Suppressor macrophage (primary cell): ENCODE measurements around the gene GIMD1.
"Not testable (repeated sequence)": the region's sequence is repeated elsewhere in the genome, so short reads cannot be mapped to it uniquely, and the experiment has no call there.

Source experiments
- DNase-seq, 4 experiments: peaks; one replicate each; pipeline ENCODE4 v3.0.0-alpha.2; 2020 to 2022

GIMD1 gene

DNA sequence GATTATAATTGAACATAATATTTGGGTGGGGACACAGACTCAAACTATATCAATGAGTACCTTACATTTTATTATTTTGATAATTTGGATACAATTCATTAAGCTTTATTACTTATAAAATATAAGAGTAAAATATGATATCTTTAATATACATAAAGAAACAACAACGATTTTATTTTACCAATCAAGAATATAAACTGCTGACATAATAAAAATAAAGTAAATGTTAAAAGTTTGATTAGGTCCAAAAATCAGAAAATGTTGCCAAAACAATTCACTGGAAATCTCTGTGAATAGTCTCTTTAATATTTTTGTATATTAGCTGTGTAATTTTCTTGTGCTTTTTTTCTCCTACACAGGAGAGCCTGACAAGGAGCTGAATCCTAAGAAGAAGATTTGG lies 21.4 kb downstream of the GIMD1 start:
- DNase-seq, result no peak

DNA sequence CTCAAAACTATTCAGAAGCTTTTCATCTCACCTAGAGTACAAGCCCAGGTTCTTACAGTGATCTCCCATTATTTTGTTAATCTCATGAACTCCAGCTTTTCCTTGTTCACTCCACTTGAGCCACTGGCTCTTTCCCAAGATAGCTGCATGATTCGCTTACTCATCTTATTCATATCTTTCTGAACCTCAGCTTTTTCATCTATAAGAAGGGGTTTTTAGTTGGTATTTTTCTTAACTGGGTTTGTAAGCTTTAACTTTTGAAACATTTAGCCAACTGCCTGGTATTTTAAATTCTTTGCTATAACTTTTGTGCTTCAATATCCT lies 24.0 kb downstream of the GIMD1 start:
- DNase-seq, result no peak

DNA sequence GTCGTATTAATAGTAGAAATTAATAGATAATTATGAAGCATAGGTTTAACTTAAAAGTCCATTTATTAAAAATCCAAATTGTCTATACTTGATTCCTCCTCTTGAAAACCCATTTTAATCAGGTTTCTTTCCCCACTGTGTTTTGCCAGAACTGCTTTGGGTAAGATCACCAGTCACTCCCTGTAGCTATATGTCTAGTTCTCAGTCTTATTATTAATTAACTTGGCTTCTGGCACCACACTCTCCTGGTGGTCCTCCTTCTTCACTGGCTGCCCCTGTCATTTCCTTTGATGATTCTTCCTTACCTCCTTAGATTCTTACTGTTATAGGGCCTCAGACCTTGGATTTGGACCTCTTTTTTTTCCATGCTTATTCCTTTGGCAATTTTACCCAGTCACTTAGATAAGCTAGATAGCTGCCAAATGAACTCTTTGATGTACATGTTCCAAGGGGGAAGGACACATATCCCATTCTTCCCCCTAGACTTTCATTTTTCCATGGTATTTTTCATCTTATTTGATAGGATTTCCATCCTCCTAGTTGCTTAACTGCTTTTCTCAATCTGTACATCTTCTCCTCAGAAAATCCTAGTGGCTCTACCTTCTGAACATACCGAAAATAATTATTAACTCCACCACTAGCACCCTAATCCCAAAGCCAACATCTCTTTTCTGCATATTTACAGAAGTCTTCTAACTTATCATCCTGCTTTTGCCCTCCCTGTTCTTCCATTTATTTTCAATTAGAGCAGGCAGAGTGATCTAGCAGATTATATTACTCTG lies 24.5 kb downstream of the GIMD1 start:
- DNase-seq, result no peak

DNA sequence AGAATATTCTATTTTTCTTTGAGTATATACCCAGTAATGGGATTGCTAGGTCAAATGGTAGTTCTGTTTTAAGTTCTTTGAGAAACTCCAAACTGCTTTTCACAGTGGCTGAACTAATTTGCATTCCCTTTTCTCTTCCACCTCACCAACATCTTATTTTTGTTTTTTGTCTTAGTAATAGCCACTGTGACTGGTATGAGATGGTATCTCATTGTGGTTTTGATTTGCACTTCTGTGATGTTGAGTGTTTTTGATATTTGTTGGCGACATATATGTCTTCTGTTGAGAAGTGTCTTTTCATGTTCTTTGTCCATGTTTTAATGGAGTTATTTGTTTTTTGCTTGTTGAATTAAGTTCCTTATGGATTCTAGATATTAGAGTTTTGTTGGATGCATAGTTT lies 27.8 kb downstream of the GIMD1 start:
- DNase-seq, result no peak

DNA sequence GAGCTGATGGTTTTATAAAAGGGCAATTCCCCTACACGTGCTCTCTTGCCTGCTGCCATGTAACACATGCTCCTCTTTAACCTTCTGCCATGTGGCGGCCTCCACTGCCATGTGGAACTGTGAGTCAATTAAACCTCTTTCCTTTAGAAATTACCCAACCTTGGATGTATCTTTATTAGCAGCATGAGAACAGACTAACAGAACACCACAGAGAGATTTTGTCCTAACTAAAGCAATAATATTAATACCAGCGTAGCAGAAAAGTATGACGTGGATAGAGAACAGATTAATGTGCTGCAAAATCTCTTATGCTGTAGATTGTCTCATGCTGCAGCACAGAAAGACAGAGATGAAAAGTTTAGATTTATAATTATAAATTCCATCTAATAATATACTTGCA lies 29.1 kb downstream of the GIMD1 start:
- DNase-seq, result no peak

DNA sequence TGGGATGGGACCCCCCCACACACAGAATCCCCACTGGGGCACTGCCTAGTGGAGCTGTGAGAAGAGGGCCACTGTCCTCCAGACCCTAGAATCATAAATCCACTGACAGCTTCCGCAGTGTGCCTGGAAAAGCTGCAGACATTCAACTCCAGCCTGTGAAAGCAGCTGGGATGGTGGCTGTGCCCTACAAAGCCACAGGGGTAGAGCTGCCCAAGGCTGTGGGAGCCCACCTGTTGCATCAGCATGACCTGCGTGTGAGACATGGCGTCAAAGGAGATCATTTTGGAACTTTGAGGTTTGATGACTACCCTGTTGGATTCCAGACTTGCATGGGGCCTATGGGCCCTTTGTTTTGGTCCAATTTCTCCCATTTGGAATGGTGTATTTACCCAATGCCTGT lies 29.9 kb downstream of the GIMD1 start:
- no peak for DNase-seq

DNA sequence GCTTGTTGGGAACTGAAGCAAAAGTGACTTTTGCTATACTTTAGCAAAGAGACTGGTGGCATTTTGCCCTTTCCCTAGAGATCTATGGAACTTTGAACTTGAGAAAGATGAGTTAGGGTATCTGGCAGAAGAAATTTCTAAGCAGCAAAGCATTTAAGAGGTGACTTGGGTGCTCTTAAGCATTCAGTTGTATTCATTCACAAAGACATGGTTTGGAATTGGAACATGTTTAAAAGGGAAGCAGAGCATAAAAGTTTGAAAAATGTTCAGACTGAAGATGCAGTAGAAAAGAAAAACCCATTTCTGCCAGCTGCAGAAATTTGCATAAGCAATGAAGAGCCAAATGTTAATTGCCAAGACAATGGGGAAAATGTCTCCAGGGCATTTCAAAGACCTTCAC lies 30.7 kb downstream of the GIMD1 start:
- no peak for DNase-seq

DNA sequence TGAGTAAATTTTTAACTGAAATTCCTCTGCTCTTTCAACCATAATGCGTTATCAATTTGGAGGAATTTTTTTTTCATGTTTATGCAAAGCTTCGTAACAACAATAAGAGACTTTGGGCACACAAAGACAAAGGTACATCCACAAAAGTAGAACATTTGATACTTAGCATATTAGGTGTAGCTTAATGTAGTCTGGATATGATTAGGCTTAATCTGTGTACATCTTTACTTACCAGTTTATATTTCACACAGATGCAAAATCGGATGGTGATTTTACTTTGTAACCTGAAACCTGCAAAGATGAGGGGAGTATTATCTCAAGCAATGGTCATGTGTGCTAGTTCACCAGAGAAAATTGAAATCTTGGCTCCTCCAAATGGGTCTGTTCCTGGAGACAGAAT lies 32.0 kb downstream of the GIMD1 start:
- DNase-seq, result no peak

DNA sequence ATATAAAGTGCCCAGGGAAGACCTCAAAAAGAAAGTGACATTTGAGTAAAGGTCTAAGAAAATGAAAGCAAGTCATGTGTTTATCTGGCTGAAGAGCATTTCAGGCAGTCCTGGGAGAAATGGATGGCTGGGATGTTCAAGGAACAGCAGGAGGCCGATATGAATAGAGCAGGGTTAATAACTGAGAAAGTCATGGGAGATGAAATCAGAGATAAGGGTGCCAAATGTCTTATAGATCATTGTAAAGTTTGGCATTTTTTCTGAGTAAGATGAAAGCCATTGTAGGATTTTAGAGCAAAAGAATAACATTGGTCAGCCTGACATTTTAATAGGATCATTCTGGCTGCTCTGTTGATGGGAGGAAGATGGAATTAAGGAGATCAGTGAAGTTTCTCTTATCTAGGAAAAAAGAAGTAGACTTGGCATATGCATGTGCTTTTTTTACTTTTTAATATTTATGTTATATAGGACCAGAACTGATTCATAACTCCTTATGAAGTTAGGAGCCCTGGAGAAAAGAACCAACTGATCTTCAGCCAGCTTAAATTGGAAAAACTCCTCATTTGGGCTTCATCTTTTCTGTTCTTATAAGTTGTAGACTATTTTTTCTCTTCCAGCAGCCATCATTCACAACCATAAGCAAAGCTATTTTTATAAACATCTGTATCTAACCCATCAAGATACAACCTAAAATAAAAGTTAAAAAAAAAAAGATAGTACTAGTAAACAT lies 33.7 kb downstream of the GIMD1 start:
- no peak for DNase-seq

DNA sequence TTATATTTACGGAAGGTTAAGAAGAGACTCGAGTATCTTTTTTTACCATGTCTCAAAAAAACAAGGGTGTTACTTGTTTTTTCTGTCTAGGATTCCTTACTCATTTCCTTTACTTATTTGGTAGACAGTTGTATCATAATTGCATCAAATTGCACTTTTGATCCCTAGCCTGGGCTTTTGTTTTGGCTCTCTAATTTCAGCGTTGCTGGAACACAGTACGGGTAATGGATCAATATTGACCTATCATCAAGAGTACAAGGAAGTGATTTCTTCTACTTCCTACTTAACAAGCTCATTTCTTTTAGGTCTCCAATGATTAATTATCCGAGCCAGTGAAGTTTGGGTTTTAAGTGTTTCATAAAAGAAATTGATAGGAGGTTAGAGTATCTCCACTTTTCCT lies 35.4 kb downstream of the GIMD1 start:
- DNase-seq, result no peak

DNA sequence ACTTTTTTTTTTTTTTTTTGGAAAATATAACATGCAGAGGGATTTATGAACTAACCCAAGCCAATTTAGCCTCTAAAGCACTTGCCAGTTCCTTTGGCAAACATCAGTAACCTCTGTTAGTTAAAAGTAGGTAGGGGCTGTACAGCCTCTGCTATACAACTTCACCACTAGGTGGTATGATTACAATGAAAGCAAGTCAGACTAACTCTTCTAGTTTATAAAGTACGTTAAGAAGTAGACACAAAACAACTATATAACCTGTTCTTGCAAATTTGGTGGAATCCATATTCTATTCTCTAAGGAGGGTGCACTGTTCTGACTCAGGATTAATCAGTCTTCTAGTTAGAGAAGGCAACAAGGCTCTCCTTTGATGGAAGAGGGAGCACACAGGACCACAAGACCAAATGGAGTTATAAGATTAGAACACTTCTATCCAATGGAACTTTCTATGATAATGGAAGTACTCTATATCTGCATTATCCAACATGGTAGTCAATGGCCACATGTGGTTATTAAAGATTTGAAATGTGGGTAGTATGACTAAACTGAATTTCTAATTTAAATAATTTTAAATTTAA lies 39.4 kb downstream of the GIMD1 start:
- peak in 3 of 4 experiments; percentile 29 to 46 (median 31) for DNase-seq

DNA sequence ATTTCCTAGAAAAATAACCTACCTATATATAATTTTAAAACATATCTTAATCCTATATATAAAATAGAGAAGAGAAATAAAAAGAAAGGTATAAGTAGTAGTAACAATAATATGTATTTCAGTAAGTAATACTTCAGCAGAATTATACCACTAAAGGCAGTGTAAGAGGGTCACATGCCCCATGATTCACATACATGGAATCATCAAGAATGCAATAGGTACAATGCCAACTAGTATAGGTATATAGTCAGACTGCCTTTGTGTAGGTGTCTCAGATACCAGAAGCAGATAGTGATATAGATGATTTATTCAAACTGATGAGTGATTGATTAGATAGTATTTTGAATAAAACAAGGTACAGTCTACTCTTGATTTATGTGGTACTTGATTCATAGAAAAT lies 42.8 kb downstream of the GIMD1 start:
- DNase-seq, result no peak

DNA sequence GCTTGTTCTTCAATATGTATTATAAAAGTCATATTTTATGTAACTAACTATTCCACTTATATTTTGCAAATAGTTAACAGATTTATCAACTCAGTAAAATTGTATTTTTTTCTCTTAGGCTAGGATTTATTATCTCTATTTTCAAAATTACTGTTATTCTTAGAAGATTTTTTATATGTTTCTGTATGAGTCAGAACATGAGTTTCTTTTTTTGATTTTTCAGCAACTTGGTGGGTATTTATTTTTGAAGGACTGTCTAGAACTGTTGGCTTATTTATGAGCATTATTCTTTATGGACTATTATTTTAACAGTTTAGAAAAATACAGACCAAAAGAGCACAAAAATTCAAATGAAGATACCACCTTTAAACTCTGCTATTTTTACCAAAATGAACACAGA lies 45.5 kb downstream of the GIMD1 start:
- DNase-seq, result no peak

DNA sequence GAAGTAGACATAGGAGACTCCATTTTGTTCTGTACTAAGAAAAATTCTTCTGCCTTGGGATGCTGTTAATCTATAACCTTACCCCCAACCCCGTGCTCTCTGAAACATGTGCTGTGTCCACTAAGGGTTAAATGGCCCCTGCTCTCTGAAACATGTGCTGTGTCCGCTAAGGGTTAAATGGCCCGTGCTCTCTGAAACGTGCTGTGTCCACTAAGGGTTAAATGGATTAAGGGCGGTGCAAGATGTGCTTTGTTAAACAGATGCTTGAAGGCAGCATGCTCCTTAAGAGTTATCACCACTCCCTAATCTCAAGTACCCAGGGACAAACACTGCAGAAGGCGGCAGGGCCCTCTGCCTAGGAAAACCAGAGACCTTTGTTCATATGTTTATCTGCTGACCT lies 46.8 kb downstream of the GIMD1 start:
- not testable (repeated sequence) for DNase-seq

DNA sequence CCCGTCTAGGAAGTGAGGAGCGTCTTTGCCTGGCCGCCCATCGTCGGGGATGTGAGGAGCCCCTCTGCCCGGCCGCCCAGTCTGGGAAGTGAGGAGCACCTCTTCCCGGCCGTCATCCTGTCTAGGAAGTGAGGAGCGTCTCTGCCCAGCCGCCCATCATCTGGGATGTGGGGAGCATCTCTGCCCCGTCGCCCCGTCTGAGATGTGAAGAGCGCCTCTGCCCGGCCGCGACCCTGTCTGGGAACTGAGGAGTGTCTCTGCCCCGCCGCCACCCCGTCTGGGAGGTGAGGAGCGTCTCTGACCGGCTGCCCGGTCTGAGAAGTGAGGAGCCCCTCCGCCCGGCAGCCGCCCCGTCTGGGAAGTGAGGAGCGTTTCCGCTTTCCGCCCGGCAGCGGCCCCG lies 47.4 kb downstream of the GIMD1 start:
- not testable (repeated sequence) for DNase-seq

DNA sequence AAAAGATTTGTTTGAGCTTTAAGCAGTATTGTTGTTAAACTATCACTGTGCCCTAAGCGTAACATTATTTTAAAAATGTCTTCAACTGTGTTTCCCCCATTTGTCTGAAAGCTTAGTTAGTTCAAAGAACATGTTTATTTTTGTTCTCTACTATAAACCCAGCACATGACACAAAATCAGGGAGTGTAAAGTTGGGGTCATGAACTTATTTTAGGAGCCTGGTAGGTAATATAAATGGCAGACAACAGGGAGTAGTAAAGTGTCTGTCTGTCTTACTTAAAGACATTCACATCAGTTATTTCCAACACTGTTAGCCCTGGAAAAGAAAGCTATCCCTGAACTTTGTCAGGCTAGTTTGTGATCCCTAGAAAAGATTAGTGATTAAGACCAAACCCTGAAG lies 48.3 kb downstream of the GIMD1 start:
- no peak for DNase-seq

DNA sequence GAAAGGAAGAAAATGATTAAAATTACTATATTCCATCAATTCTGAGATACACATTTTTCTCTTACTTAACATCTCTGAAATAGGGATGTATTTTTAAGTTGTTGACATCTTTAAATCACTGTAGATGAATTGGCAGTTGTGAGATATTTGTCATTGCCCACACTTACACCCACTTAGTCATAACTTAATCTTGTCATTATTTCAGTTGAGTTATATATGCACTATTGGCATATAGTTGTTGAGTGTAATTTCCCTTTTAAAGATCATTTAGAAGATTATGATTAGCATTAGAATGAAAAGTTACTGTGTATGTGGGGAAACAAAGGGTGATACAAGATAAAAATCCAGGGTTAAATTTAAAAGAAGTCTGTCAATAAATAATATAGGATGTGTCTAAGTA lies 50.1 kb downstream of the GIMD1 start:
- peak in 2 of 4 experiments; percentile 6 to 25 for DNase-seq

DNA sequence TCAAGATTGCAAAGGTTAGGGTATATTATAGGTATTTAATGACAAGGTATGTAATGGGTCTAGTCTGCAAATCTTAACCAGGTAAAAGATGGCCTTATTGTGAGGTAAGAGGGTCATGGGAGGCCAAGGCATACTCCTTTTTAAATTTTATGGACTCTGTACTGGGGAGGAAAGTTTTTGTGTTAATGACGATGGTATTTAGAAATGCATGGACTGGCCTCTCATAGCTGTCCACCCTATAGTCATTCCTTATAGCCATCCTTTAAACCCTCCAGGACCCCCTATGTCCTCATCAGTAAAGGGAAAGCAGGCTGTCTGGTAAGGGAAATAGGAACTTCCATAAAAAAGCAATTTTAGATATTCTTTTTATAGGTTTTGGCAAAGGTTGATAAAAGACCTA lies 50.8 kb downstream of the GIMD1 start:
- no peak for DNase-seq

DNA sequence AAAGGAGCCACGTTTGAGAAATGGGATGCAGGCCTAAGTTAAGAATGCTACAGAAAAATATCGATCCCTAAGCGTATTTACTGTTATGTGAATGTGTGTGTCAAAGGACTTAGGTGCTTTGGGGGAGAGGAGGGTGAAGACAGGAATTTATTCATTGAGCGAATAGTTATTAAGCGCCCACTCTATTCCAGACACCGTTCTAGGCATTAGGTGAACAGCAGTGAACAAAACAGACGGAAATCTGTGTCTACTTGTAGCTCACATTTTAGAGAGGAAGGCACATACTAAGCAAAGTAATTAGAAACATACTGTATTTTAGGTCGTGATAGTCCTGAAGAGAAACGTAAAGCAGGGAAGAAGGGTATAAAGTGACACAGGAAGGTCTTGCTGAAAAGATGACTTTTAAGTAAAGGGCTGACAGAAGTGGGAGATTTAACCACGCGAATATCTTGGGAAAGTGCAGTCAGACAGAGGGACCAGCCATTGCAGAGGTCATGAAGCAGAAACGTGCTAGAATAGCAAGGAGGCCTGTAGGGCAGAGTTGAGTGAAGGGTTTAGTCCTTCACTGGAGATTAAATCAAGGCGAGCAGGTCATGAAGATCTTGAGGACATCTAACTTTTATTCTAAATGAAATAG lies 51.7 kb downstream of the GIMD1 start:
- peak; percentile 6 to 22 (median 18) for DNase-seq

DNA sequence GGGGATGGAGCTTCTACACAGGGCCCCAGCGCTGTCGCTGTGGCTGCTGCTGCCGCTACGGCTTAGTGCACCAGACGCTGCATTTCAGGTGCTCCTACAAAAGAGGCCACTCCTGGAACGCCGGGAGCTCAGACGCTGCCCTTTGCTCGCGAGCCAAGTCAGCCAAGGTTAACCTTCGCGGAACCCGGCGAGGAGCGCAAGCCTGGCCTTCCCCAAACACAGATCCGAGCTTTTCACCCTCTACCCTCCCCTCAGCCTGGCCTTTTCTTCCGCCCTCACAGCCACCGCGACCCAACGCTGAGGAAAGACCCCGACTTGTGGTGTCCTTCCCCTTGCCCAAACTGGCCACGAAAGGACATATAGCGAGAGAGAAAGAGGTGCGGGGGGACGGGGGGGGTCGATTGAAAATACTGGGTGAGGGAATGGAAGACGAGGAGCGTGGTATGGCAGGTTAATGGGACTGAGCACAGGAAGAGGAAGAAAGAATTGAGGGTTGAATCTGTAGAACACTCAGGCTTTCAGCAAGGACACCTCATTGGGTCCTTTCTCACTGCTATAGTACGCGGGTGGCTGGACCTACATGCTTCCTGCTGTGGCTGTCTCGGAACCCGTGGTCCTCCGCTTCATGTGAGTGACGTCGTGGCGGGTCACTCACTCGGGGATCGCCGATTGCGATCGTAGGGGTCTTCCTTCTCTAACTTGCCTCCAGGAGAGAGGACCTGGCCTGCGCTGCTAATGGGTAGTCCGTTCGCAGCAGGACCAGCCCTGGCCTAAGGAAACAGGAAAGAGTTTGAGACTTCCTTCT lies 52.4 kb downstream of the GIMD1 start, which contains the start of the genes AIMP1 and TBCK:
Gene AIMP1 (plus strand): TSS at position 583 of the 805 bp plus-strand sequence. CDS start 8,460 bp downstream, outside the sequence.
Gene TBCK (minus strand): TSS at position 242 of the 805 bp plus-strand sequence. CDS start 7,249 bp downstream, outside the sequence.
- peak; percentile 91 to 96 (median 95) for DNase-seq

DNA sequence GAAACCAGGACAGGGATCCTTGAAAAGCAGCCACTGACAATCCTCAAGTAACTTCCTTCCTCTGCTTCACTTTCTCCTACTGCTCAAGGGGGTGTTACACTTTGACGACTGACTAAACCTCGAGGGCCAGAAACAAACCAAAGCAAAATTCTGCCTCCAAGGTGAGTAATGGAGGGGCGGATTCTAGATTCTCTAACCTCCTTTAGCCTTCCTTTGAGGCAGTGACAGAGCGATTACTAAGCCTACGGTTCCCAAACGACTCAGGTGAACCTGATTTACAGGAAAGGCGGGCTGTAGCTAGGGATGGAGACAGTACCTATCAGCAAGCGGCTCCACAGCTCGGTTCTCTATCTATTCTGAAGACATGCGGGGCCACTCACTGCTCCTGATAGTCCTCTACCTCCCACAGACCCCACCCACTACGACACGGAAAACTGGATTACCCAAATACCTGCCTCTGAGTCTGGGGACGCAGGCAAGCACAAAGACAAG lies 53.1 kb downstream of the GIMD1 start:
- DNase-seq, result peak; percentile 28 to 58 (median 44)

DNA sequence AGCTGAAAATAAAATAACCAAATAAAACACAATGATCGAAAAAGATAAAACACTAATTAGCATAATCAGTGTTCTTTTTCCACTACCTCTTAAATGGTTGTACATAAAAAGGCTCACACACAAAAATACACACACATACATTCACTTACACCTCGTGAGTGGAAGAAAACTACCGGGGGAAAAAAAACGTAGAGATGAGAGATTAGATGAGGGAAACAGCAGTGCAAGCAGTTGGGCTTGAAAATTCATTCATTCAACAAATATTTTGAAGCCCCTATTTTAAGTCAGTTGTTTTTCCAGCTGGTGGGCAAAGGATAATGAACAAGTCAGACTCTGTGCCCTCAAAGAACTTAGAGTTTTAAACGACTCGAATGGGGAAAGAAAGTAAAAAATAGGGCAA lies 53.6 kb downstream of the GIMD1 start:
- no peak for DNase-seq
